Activated CD8-positive, alpha-beta memory T cell treated with anti-CD3 and anti-CD28 coated beads, Interleukin-2, amount 50 U/mL, for 24 hours (primary cell): ENCODE data around the gene GRAP.

Experiments used
- DNase-seq: peaks from one replicate; pipeline ENCODE4 v3.0.0-alpha.2; 2020; ENCODE audit errors: extremely low read depth

Gene GRAP

GRCh38 chr17:19018600-19018950, 28.2 kb downstream of the GRAP start:
- no peak for DNase-seq

- no peak for DNase-seq
Observed at GRCh38 chr17:19017804-19018599, 28.8 kb downstream of the GRAP start.

DNA sequence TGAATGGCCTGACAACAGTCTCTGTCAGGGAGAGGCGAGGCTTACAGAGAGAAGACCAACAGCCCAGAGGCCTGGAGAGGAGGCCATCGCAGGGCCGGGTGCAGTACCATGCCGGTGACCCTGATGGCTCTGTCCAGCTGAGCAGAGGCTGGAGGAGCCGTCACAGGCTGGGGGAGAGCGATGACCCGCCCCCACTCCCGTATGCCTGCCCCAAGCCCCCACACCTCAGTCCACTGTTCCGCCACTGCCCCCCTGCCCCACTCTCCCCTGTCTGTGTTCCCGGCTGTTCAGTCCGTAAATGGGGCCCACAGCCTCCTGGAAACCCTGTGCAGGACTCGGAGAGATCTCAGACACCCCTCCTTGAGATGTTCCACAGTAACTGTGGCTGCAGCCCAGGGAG, 29.4 kb downstream of the GRAP start:
- DNase-seq = no peak

DNA sequence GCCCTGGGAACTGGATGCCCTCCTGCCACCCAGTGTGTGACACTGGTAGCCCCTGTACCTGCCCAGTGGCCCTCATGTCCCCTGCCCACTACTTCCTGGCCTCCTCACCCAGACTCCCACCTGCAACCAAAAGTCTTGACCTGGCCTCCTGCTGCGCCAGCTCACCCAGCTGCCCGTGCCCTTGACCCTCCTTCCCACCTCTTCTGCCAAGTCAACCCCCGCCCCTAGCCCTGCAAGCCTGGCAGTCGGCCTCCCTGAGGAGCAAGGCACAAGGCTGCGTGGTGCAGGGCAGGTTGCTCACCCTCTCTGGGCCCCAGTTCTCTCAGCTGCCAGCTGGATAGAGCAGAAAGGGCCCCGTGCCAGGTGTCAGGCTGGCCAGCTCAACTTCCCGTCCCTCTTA, 29.9 kb downstream of the GRAP start:
- DNase-seq = no peak

GRCh38 chr17:19016297-19016696, 30.5 kb downstream of the GRAP start:
- no peak for DNase-seq

- no peak for DNase-seq
Observed at GRCh38 chr17:19015428-19015827, 31.3 kb downstream of the GRAP start.

DNA sequence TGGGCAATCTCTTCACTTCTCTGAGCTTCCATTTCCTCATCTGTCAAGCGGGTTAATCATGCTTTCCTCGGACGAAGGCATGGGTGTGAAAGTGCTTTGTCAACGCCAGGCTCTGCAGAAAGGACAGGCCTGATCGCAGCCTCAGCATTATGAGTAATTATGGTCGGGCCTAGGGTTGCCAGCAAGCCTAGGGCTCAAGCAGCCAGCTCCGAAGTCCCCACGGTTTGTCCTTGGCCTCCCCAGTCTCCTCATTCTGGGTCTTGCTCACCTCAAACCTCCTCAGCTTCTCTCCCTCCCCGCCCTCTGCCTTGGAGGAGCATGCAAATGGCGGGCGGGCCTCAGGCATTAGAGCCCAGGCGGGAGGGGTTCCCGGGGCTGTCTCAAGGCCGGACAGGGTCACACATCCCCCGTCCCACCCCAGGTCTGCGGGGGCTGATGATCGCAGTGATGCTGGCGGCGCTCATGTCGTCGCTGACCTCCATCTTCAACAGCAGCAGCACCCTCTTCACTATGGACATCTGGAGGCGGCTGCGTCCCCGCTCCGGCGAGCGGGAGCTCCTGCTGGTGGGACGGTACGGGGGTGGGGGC, 32.0 kb downstream of the GRAP start:
- DNase-seq = no peak

GRCh38 chr17:19013806-19014627, 32.7 kb downstream of the GRAP start:
- DNase-seq = no peak

GRCh38 chr17:19013226-19013625, 33.5 kb downstream of the GRAP start:
- DNase-seq = no peak

DNA sequence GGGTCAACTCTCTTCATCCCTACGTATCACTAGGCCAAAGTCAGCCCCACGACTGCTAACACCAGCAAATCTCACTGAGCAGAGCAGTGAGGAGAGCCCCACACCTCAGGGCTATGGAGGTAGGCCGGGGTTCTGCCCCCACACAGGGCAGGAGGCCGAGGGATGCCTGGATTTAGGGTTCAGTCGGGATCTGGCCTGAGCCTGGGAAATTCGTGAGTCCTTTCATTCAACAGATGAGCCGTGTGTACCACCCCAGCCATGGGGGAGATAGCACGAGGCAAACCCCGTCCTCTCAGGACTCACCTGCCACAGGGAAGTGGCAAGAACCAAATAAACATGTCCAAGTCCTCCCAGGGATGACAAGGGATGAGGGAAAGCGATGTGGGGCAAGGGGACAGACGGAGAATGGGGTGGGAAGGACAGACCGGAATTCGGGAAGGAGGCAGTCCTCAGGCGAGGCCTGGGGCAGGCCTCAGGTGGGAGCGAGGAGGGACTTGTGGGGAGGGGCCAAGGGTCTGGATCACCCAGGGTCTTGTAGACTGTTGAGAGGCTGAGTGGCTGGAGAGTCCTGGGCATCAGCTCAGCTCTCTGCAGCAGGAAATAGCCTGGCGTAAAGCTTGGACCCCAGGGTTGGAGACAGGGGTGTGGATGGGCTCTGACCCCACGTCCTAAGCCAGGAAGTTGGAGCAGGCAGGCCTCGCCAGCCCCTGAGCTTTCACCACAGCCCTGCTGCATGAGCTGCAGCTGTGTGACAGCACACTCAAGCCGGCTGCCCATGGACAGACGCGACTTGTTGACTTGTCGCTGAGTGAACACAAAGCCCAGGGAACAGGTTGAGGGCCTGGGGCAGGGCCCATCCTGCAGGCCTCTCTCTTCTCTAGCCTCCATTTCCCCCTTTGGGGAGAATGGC, 34.3 kb downstream of the GRAP start:
- no peak for DNase-seq

DNA sequence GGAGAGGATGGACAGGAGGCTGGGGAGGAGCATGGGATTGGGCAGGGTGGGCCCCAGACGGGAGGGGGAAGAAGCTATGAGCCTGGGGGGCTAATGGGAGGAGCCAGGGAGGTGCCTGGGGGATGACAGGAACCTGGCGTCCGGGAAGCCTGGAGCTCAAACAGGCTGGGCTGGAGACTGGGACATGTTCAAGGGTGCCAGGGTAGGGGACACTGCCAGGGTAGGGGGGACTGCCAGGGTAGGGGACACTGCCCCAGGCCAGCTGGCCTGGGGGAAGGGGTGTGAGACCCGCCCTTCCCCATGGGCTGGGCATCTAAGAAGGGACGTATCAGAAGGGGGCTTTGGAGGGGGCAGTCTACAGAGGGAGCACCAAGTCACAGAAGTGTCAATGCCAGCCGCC, 35.2 kb downstream of the GRAP start:
- DNase-seq = no peak

DNA sequence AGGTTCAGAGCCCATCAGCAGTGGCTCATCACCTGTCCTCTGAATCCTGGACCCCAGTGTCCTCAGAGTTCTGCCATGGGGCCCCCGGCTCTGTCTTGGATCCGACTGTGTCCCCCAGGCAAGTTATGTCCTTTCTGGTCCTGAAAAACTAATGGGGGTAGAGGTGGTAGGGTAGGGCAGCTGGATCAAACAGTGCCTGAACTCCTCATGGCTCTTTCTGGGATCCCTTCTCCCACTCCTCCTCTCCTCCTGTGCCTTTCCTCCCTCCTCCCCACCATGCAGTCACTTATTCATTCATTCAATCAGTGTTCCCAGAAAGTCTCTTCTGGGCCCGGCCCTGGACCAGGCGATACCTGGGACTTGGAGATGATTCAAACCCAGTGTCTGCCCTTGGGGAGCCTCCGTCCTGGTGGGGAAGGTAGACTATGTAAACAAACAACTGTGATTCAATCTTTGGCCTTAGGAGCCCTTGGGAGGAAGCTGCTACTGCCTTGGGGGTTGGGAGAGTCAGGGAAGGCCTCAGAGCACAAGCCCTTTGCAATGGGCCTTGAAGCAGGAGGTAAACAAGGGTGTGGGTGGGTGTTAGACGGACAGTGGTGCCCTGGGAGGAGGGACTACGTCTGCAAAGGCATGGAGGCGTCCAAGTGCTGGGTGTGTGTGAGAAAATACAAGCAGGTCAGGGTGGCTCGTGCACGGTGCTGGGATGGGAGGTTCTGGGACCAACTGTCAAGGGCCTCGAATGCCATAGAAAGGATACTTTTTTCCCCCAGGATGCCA, 35.8 kb downstream of the GRAP start:
- no peak for DNase-seq

- no peak for DNase-seq
Observed at GRCh38 chr17:19009970-19010369, 36.8 kb downstream of the GRAP start.

DNA sequence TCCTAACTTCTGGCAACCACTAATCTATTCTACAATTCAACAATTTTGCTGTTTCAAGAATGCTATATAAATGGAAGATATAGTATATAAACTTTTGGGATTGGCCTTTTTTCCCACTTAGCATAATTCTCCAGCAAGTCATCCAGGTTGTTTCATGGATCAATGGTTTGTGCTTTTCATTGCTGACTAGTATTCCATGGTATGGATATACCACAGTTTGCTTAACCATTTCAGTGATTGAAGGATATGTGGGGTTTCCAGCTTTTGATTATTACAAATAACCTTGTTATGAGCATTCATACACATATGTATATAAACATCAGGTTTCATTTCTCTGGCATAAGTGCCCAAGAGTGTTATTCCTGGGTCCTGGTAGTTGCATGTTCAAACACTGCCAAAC, 40.1 kb downstream of the GRAP start:
- DNase-seq = no peak

DNA sequence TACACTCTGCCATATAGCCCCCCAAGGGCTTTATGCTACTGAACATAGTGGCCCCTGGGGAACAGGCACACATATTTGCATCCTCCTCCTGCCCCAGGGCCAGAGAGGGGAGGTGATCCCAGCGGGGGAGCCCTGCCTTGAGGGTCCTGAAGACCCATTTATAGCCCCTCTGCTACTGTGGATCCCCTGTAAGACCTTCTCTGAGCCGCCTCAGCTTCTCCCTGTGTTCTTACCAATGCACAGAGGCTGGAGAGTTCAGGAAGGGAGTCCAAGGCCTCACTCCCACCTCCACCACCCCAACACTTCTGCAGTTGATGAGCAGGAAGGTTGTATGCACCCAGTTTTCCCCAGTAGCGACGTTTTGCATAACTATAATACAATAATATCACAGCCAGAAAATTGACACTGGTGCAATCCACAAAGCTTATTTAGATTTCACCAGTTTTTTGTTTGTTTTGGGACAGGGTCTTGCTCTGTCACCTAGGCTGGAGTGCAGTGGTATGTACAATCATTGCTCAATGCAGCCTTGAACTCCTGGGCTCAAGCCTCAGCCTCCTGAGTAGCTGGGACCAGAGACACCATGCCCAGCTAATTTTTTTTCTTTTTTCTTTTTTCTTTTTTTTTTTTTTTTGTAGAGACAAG, 40.8 kb downstream of the GRAP start:
- no peak for DNase-seq

GRCh38 chr17:19005137-19005773, 41.5 kb downstream of the GRAP start:
- DNase-seq = no peak

- DNase-seq = peak; percentile 70
Observed at GRCh38 chr17:19004421-19005136, 42.2 kb downstream of the GRAP start, which contains the start of gene FAM83G. TSS of gene FAM83G (minus strand) at chr17:19004764. CDS start at chr17:19004041, 723 bp downstream.

DNA sequence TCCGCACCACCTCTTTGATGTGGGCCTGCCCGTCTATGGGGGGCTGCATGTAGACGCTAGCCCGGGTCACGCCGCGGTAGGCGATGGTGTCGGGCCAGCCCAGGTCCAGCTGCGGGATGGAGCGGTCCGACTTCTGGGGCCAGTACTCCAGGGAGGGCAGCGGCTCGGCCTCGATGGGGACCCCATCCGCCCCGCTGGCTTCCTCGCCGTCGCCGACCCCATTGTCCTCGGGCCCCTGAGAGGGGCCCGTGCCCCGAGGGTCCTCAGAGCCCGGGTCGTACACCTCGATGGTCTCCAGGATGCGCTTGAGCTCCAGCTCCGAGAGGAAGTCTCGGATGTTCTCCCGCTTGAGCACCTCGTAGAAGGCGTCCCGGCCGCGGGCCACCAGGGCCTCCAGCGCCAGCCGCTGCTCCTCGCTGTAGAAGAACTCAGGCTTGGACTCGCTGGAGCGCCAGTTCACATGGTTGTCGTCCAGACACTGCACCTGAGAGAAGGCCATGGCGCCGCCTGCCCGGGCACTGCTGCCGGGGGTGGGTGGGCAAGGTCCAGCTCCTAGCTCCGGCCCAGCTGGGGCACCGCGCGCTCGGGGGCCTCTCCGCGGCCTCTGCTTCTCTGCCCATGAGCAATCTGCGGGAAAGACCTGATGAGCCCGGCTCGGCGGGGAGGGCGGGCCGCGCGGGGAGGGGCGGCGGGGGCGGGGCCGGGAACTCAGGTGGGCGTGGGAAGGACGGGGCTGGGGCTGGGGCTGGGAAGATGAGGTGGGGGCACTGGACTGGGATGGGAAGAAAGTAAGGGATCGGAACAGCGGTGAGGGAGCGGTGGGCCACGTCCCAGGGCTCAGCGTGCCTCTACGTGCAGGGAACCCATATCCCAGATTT, 43.0 kb downstream of the GRAP start:
- no peak for DNase-seq
